Measurements from ENCODE around the gene IHH. TPM values are rescaled to one million over a fixed set of nuclear protein-coding genes. Genes with fewer than 3 reads are reported as not detected.

Gene IHH
- polyA plus RNA-seq, 1 of the 3 experiments (the other 2 are of a cell fraction), result 0.03 TPM

- Histone ChIP-seq H3K9ac (no peak overlapping the region), H3K4me1 (ENCODE audit: control insufficient read depth in 1 of 2, insufficient read depth in 2 of 2, low read depth in 1 of 2, low read length in 1 of 2) (no peaks in the 10 kb centered on the region), H3K27me3 (ENCODE audit: insufficient read depth) (no peaks in the 10 kb centered on the region), H3F3A (replicated peaks; ENCODE audit: insufficient read depth) (no peaks in the 10 kb centered on the region), H3K27ac (ENCODE audit: low read depth in 2 of 2, low read length in 1 of 2) (no peak overlapping the region), H3K4me2 (no peak overlapping the region), H3K9me3 (no peaks in the 10 kb centered on the region), H3K79me2 (ENCODE audit: insufficient read depth) (no peaks in the 10 kb centered on the region), H3K36me3 (replicated peaks in 1 of 2; ENCODE audit: control insufficient read depth in 1 of 2, insufficient read depth in 2 of 2, low read length in 1 of 2) (peaks cover 2 to 10% of the 10 kb centered on the region in 2 experiments), H3K4me3 (ENCODE audit: low read depth in 2 of 2, low read length in 1 of 2) (no peak overlapping the region), H4K20me1 (ENCODE audit: insufficient read depth) (no peaks in the 10 kb centered on the region), H2AFZ (ENCODE audit: low read depth) (no peak overlapping the region), H3K9me2 (no peaks in the 10 kb centered on the region)
- WGBS (ENCODE audit: low lambda C conversion rate), result 99% methylated on average over 5 of the region's 5 CpGs
- no peak for DNase-seq
- POLR2A ChIA-PET, result no interaction called here
- TF ChIP-seq, protein P1, sequence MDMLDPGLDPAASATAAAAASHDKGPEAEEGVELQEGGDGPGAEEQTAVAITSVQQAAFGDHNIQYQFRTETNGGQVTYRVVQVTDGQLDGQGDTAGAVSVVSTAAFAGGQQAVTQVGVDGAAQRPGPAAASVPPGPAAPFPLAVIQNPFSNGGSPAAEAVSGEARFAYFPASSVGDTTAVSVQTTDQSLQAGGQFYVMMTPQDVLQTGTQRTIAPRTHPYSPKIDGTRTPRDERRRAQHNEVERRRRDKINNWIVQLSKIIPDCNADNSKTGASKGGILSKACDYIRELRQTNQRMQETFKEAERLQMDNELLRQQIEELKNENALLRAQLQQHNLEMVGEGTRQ (IDR thresholded peaks at IDR 0.05; ENCODE audit: borderline replicate concordance, low read depth, low read length), result no peak
- TF ChIP-seq ZBTB33 (IDR thresholded peaks at IDR 0.05; ENCODE audit: borderline replicate concordance, low read depth) (no peak), RFX5 (IDR thresholded peaks at IDR 0.05; ENCODE audit: low read length) (no peak), POLR2AphosphoS5 (IDR thresholded peaks at IDR 0.05; ENCODE audit: low read depth, low read length) (no peak), JUND (IDR thresholded peaks at IDR 0.05) (no peak), YY1 (IDR thresholded peaks at IDR 0.05; ENCODE audit: low read depth) (no peak), GATA2 (CRISPR knock-in tag; IDR thresholded peaks at IDR 0.05) (no peak), EP300 (IDR thresholded peaks at IDR 0.05; ENCODE audit: borderline replicate concordance in 1 of 2, low read depth in 1 of 2, low read length in 1 of 2) (no peak), TEAD4 (IDR thresholded peaks at IDR 0.05; ENCODE audit: borderline replicate concordance, insufficient read depth) (no peak), MXI1 (IDR thresholded peaks at IDR 0.05; ENCODE audit: low read depth, low read length) (no peak), GABPA (IDR thresholded peaks at IDR 0.05; ENCODE audit: low read depth) (no peak)
- TF ChIP-seq, protein P2, sequence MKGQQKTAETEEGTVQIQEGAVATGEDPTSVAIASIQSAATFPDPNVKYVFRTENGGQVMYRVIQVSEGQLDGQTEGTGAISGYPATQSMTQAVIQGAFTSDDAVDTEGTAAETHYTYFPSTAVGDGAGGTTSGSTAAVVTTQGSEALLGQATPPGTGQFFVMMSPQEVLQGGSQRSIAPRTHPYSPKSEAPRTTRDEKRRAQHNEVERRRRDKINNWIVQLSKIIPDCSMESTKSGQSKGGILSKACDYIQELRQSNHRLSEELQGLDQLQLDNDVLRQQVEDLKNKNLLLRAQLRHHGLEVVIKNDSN (IDR thresholded peaks at IDR 0.05; ENCODE audit: borderline replicate concordance, low read depth), result no peak
- TF ChIP-seq, protein P3, sequence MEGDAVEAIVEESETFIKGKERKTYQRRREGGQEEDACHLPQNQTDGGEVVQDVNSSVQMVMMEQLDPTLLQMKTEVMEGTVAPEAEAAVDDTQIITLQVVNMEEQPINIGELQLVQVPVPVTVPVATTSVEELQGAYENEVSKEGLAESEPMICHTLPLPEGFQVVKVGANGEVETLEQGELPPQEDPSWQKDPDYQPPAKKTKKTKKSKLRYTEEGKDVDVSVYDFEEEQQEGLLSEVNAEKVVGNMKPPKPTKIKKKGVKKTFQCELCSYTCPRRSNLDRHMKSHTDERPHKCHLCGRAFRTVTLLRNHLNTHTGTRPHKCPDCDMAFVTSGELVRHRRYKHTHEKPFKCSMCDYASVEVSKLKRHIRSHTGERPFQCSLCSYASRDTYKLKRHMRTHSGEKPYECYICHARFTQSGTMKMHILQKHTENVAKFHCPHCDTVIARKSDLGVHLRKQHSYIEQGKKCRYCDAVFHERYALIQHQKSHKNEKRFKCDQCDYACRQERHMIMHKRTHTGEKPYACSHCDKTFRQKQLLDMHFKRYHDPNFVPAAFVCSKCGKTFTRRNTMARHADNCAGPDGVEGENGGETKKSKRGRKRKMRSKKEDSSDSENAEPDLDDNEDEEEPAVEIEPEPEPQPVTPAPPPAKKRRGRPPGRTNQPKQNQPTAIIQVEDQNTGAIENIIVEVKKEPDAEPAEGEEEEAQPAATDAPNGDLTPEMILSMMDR (IDR thresholded peaks at IDR 0.05), result no peak
- CTCF ChIA-PET, result interaction anchor here (1.0 to 7.5 kb wide), 5 partner anchors 14 to 107 kb away, joined by 3 to 39 read pairs (median 6); no protein-coding TSS in a partner anchor
Observed at GRCh38 chr2:219087361-219087760, 26.6 kb upstream of the IHH start.
